Hepatic stellate cell (primary cell): Measurements from ENCODE around the gene ASB16.

Experiments used
- DNase-seq: peaks from one replicate; pipeline ENCODE4 v3.0.0; 2011; ENCODE audit warnings: low spot score

The ASB16 gene

DNA sequence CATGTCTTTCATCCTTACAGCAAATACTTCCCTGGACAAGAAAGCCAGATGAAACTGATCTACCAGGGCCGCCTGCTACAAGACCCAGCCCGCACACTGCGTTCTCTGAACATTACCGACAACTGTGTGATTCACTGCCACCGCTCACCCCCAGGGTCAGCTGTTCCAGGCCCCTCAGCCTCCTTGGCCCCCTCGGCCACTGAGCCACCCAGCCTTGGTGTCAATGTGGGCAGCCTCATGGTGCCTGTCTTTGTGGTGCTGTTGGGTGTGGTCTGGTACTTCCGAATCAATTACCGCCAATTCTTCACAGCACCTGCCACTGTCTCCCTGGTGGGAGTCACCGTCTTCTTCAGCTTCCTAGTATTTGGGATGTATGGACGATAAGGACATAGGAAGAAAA, 20.0 kb downstream of the ASB16 start:
- DNase-seq: no peak

DNA sequence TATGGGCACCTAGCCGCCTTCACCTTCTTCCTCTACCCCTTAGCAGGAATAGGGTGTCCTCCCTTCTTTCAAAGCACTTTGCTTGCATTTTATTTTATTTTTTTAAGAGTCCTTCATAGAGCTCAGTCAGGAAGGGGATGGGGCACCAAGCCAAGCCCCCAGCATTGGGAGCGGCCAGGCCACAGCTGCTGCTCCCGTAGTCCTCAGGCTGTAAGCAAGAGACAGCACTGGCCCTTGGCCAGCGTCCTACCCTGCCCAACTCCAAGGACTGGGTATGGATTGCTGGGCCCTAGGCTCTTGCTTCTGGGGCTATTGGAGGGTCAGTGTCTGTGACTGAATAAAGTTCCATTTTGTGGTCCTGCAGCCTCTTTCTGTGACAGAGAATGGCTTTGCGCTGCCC, 20.9 kb downstream of the ASB16 start:
- DNase-seq: no peak

DNA sequence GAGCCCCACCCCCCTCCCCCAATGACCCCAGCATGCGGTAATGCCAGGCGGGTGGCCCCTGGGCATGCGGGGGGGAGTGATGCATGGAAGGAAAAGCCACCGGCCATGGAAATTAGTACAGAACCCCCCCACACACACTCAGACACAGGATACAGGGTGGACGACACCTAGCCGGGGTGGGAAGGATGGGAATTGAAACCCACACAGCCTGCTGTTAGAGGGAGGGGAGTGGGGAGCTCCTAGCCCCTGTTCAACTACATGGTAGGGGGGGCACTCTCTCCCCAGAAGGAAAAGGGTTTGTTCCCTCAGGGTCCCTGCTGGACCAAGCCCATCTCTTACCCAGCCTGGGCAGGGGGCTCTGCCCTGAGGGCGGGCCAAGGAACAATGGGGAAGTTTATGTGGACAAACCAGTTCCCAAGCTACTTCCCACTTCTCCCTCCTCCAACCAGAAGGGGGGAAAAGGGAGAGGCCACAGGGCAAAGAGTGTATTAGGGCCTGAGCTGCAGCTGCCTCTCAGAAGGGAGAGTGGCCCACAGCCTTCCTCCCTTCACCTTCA, 21.5 kb downstream of the ASB16 start:
- DNase-seq: no peak

DNA sequence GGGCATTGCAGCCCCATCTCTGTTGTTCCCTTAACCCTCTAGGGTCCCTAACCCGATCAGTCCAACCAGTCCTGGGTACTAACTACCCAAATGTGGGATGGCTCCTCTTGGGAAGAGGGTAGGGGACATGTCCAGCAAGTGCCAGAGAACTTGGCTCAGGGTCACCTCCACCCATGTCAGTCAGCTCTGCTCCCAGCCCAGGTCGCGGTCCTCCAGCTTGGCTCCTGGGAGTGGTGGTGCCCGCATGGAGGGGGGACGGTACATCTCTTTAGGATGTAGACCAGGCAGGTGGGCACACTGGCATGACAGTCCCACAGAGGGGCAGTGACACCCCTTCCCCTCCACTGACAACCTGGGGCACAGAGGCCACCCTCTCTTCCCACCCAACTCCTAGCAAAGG, 22.2 kb downstream of the ASB16 start:
- no peak for DNase-seq

DNA sequence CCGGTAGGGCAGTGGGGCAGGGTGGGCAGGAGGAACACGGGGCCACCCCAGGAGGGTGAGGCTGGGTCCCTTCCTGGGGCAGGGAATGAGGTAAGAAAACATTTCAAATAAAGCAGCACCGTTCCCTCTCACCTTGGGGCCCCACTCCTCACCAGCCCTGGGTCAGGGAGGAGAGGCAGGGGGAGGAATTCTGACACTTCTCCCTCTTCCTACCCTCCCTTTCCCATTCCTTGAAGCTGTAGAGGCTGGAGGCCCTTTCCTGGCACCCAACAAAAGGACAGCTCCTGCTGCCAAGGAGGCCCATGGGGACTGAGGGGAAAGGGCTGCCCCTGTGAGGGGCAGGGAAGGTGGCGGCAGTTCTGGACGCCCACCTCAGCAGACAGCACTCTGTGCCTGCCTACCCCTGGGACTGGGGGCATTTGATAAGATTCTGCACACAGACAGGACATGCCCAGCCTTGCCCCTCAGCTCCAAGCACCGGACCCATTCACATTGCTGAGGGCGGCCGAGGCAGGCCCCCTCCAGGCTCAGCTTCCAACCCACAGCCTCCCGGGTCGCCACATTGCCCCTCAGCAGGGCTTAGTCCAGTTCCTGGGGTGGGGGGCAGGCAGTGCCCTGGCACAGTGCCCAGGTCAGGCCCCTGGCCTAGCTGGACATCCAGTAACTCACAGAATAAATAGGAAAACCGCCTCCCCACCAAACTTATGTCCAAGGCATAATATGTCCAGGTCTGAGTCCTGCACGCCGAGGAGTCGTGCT, 23.0 kb downstream of the ASB16 start:
- no peak for DNase-seq

DNA sequence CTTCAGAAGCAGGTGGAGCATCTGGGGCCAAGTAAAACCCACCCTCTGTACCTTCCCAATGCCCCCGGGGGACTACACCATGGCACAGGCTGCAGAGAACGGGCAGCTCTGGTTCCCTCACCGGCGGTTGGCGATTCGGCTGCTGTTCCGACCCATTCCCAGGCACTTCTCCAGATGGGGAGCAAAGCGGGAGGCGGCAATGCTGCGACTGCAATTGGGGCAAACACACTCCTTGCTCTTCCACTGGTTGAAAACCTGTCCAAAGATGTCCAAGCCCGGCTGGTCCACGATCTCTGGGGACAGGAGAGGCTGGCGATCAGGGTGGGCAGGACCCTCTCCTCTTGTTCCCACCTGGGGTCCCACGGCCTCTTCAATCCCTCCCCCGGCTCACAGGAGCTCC, 26.6 kb downstream of the ASB16 start:
- no peak for DNase-seq

DNA sequence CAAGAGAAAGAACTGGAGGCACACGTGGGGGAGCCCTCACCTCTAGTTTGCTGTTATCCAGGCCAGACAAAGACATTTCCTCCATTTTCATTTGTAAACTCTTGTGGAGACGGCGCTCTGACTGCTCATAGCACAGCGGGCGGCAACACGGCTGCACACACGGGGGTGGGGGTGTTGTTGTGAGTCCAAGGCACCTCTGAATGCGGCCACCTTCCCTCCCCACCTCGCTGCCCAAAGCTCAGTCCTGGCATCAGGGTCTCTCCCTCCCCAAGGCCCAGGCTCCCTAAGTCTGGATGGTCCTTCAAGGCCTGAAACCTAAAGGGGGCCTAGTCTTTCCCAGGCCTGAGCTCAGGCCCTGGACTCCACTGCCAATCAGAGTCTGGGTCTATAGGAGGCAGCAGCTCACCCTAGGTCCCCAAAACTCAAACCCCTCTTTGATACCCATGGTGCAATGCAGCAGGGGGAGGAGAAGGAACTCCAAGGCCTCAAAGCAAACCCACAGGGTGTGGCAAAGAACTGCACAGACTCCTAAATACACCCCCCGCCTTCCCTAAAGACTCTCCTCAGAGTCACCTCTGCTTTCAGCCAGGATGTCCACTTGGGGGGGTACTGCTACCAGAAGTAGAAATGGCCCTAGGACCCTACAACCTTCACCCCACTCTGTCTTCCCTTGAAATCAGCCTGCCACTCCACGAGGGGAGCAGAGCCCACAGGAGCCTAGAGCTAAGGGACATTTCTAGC, 27.6 kb downstream of the ASB16 start:
- peak; percentile 82 for DNase-seq

DNA sequence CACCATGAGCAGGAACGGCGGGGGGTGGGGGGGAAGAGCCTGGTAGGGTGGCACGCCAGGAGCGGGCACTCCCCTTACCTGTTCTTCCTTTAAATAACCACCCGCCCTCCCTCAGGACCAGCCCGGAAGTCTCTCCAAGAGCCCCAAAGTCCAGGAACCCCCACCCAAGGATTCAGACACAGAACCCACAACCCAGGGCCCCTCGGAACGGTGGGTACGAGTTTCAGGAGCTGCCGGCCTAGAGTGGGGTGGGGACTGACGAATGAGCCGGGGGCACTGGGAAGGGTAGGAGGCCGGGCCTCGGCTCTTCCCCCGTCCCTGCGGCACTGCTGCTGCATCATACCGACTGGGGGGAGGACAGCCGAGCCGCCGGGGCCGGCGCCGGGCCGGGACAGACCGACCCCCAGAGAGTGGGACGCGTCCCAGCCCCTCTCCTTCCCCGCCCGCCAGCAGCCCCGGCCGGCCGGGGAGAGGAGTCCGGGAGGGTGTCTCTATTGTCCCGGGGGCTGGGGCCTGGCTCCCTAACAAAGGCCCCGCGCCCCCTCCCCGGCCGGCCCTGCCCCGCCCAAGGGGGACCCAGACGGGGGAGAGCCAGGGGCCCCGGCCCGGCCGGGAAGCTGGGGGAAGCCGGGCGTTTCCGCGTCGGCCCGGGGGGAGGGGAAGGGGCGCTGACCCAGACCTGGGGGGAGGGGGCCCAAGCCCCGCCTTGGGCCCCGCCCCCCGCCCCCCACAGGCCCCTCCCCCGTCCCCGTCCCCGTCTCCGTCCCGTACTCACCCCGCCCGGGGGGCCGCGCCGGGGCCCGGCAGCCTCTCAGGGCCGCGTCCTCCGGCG, 28.4 kb downstream of the ASB16 start:
- DNase-seq: peak; percentile 88

DNA sequence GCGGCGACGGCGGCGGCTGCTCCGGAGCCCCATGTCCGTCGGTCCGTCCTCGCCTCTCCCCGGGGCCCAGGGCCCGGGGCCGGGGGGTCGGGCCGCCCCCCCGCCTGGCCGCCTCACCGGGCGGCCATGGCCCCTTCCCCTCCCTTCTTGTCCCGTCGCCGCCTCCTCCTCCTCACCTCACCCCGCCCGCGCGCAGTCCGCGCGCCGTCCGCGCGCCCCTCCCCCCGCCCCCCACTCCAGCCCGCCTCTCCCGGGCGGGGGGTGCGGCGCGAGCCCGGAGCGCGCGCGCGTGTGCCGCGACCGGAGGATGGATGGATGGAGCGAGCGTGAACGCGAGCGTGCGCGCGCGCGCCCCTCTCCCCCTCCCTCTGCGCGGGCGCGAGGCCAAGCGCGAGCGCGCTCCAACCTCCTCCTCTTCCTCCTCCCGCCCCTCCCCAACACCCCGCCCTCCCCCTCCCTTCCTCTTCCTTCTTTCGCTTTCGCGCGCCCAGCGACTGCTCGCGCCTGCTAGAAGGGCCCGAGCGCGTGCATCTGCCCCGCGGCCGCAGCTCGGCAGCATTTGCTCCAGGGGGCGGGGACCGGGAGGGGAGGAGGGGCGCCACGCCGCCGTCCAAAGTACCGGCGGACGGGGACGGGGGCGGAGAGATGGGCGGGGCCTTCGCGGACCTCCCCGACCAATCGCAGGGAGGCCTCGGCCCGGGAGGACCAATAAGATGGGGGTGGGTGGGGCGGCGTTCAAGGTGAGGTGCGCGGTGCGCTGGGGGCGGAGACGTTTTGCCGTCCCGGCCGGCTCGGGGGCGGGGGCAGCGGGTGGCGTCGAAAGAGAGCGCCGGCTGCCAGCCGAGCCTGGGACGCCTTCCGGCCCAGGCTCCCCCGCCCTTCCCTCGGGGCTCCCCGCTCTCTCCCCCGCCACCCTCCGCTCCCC, 29.3 kb downstream of the ASB16 start, which contains the start of gene ATXN7L3:
Gene ATXN7L3 (minus strand): TSS at position 332 of the 925 bp plus-strand sequence. CDS start 1,814 bp downstream, outside the sequence.
- DNase-seq: peak; percentile 100

DNA sequence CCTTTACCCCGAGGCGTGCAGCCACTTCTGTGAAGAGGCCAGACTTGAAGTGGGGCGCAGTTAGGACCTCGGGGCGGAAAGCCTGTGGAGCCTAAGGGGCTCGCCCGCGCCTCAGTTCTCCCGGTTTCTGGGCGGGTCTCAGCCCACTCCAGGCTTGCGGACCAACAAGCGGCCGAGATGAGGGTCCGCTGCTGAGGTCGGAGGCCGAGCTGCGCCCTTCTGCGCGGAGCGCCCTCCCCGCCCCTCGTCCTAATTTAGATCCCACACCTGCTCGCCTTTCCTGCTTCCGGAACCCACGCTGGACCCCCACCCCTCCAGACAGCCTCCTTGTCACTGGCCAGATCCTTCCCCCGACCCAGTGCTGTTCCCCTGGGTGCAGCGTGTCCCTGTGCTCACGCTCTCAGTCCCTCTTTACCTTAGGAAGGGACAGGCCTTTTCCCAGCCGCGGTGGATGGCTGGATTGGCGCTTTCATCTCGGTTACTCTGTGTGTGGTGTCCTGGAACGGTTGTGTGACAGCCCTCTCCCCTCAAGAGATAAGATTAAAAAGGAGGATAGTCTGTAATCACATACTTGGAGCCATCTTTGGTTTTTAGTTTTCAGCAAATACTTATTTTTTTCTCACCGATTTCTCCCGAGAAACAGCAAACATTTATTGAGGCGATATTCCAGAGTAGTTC, 30.1 kb downstream of the ASB16 start:
- DNase-seq: no peak

DNA sequence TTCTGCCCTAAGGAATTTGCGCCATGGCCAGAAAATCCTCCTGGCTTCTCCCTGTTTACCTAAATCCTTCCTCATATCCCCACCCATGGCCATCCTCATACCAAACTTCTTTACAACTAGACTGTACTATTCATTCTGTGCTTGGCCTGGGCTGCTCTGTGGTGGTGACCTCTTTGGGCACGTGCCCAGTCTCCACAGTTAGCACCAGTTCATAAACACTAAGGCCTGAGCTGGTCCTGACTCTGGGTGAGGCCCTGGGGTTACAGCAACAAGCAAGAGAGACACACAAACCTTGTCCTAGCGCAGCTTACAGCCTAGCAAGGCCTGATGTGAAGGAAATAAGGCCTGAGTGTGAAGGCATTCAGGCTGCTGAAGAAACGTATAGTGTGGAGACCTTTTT, 32.3 kb downstream of the ASB16 start:
- DNase-seq: no peak

DNA sequence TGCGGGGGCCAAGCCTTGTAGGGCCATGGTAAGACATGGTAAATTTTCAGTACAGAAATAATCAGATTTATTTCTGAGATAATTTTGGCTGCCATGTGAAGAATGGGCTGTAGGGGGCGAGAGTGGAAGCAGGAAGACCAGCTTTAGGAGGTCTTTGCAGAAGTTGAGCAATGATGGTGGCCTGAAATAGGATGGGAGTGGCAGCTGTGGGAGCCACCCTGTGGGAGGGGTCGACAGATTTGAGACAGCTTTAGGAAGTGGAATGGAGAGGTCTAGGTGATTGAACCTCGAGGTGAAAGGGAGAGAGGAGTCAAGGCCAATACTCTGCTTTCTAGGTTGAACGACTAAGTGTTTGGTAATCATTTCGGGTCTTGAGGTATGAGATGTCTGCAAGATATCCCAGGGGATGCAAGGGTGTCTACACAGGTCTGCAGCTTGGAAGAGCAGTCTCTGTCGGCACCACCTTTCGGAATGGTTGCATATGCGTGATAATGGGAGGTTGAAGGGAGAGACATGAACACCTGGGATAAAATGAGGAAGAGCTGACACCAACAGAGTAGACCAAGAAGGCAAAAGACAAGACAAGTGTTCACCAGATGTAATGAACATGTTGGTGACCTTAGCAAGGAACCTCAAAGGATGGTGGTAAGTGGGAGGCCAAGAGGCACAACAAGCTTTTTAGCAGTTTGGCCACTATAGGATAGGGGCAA, 33.4 kb downstream of the ASB16 start:
- peak; percentile 61 for DNase-seq

DNA sequence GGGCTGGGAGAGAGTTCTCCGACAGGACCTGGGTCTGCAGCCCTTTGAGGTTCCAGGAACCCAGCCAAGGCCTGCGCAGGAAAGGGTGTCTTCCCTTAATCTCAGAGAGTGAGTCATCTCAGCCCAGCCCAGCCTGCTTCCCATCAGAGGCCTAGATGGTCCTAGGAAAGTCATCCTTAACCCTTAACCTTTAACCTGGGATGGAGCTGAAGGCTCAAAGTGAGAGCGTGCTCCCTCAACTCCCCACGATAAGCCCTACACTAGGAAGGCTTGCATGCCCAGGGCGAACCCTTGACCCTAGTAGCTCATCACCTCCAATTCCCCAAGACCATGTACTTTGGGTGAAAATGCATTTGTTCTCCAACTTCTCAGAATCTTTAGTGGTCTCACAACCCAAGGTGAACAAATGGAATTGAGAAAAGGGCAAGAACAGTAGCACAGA, 34.0 kb downstream of the ASB16 start:
- peak; percentile 57 for DNase-seq

DNA sequence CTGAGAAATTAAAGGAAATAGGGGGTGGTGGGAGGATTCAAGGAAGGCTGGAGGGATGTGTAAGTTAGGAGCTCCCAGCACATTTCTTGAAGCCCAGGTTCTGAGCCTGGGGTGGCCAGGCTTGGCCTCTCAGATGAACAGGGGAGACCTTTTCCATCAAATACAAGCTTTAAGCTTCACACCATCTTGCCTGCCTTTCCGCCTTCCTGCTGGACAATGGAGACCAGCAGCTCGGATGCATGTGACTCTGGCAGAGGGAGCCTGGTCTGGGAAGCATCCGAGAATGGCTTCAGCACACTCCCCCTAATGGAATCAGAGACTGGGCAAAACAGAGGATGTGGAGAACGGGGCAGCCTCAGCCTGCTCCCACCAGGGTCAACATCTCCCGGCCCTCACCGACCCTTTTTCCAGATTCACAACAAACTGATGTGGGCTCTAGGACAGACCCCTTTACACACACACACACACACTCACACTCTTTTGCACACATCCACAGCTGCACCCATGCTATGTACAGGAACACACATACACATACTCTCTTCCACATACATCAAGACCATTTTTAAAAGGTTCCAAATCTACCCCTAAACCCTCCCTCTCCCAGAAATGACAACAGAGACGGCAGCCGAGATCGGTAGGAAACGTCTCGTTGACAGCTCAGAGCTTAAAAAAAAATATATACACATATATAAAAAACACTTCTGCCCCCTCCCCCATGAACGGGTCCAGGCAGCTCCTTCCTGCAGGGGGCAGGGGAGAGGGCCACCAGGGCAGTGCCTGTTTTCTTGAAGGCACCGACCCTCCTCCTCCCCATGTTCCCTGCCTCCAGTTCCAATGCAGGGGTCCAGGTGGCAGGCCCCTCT, 35.7 kb downstream of the ASB16 start:
- DNase-seq: no peak

DNA sequence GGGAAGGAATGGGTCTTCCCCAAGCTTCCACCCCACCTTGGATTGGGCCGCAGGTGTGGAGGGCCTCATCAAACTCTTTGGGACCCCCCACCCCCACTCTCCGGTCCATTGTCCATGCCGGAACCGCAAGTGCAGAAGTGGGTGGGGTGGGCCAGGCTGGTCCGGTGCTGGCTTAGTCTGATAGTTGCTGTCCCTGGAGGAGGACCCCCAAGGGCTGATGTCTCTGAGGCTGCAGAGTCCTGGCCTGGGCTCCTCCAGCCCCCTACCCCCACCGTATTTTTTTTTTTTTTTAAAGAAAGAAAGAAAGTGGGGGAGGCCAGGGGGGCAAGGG, 36.3 kb downstream of the ASB16 start:
- no peak for DNase-seq

DNA sequence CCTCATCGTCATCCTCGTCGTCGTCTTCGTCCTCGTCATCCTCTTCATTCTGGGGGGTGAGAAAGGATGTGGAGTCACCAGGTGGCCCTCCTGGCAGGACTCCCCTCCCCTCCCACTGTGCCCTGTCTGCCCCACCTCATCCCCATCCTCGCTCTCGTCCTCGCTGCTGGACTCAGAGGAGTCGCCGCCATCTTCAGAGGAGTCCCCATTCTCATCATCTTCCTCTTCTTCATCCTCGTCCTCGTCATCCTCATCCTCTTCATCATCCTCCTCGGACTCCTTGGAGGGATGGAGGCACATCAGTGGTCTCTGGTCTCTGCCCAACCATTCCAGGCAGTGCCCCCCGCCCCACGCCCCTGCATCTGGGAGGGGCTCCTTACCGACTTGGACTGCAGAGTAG, 36.8 kb downstream of the ASB16 start:
- no peak for DNase-seq

DNA sequence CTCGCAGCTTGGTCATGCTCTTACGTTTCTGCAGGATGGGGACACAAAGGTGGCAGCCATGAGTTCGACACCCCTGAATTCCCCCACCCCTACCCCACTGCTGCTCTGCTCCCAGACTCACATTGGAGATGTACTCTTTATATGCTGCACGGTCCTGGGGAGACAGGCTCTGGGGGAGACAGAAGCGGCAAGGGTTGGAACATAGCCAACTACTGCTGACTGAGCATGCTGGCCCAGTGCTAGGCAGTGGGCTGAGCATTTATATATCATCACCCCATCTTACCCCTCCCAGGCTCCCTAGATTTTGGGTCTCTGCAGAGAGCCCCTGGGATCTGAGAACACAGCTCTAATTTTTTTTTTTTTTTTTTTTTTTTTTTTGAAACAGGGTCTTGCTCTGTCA, 37.2 kb downstream of the ASB16 start:
- no peak for DNase-seq

DNA sequence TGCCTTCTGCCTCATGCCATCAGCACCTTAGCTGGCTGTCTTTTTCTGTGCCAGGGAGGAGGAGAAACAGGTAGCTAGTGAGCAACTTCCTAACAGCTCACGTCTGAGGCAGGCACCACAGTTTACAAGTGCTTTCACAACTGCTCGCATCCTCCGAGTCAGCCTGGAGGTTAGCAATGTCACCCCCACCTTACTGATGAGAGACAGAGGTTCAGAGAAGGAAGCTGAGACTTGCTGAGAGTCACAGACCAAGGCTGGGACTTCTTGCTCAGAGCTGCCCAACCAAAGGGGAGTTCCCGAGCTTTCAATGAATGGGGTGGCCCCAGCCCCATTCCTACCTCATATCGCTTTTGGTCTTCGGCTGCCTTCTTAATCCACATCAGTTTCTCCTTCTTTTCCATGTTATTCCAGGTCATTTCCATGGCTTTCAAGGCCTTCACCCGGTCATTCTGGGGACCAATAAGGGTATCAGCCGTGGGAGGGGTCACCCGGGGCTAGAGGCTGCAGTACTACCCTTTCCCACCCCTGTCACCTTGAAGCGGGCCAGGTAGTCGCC, 39.4 kb downstream of the ASB16 start:
- no peak for DNase-seq
